Smooth muscle cell (in vitro differentiated cells): Measurements from ENCODE around the gene HIVEP3. TPM values are rescaled to one million over a fixed set of nuclear protein-coding genes. Genes with fewer than 3 reads are reported as not detected.

ENCODE experiments used
- DNase-seq: peaks from one replicate; lab custom pipeline; 2025; ENCODE audit not compliant: unreplicated experiment; lab: John Stamatoyannopoulos, UW
- H2AFZ ChIP-seq: fragments of 200-600 bp; sonication (generic); 2 replicates; pipeline ENCODE4 v1.6.0; 2016; ENCODE audit warnings: antibody characterized with exemption, low read depth, mild to moderate bottlenecking
- H3F3A ChIP-seq: fragments of 200-600 bp; sonication (generic); 2 replicates; pipeline ENCODE4 v1.6.0; 2017; ENCODE audit warnings: antibody characterized with exemption, low read depth
- H3K27ac ChIP-seq: fragments of 200-600 bp; sonication (generic); 2 replicates; pipeline ENCODE4 v1.5.1; 2016; ENCODE audit warnings: low read depth, mild to moderate bottlenecking
- H3K27me3 ChIP-seq: fragments of 200-600 bp; sonication (generic); 2 replicates; pipeline ENCODE4 v1.6.1; 2016; ENCODE audit warnings: low read depth, mild to moderate bottlenecking
- H3K36me3 ChIP-seq: fragments of 200-600 bp; sonication (generic); 2 replicates; pipeline ENCODE4 v1.5.1; 2016; ENCODE audit warnings: low read depth
- H3K4me1 ChIP-seq: fragments of 200-600 bp; sonication (generic); 2 replicates; pipeline ENCODE4 v1.5.1; 2016; ENCODE audit warnings: low read depth
- H3K4me2 ChIP-seq: fragments of 200-600 bp; sonication (generic); 2 replicates; pipeline ENCODE4 v1.6.0; 2016; ENCODE audit warnings: mild to moderate bottlenecking
- H3K4me3 ChIP-seq: fragments of 200-600 bp; sonication (generic); 2 replicates; pipeline ENCODE4 v1.5.1; 2016; ENCODE audit warnings: mild to moderate bottlenecking
- H3K79me2 ChIP-seq: fragments of 200-600 bp; sonication (generic); 2 replicates; pipeline ENCODE4 v1.6.0; 2016; ENCODE audit warnings: low read depth, mild to moderate bottlenecking
- H3K9ac ChIP-seq: fragments of 200-600 bp; sonication (generic); 2 replicates; pipeline ENCODE4 v1.6.0; 2016; ENCODE audit warnings: low read depth
- H3K9me3 ChIP-seq: fragments of 200-600 bp; sonication (generic); replicated peaks from 2 replicates; pipeline ENCODE4 v1.5.1; 2016; ENCODE audit warnings: low read depth
- H4K20me1 ChIP-seq: fragments of 200-600 bp; sonication (generic); 2 replicates; pipeline ENCODE4 v1.6.0; 2016; ENCODE audit warnings: low read depth
- CTCF ChIP-seq: fragments of 200-600 bp; sonication (generic); IDR thresholded peaks from 2 replicates; pipeline ENCODE4 v1.5.1; 2017; ENCODE audit warnings: borderline replicate concordance, mild to moderate bottlenecking, antibody characterized with exemption; ENCODE audit not compliant: insufficient read depth, poor library complexity, severe bottlenecking
- WGBS: methylation state at CpG from one replicate; pipeline ENCODE4 v1.1.7; 2016; ENCODE audit warnings: low lambda C conversion rate; 5-methylcytosine and 5-hydroxymethylcytosine counted together
- polyA plus RNA-seq: library from polyadenylated mRNA; unstranded; fragments of >200 nt; fragmentation: Nextera tagmentation; extraction: Ambion mirVana; gene quantifications from 2 replicates; pipeline ENCODE4 v1.2.1, GENCODE V29; 2016
- total RNA-seq: library from RNA; depleted of rRNA; stranded (reverse); fragments of >200 nt; gene quantifications from 2 replicates; pipeline ENCODE4 v1.2.3, GENCODE V29; 2014

The HIVEP3 gene
- total and polyA plus RNA-seq, 2 experiments from 2014 or later = 2.1 to 6.4 TPM

DNA sequence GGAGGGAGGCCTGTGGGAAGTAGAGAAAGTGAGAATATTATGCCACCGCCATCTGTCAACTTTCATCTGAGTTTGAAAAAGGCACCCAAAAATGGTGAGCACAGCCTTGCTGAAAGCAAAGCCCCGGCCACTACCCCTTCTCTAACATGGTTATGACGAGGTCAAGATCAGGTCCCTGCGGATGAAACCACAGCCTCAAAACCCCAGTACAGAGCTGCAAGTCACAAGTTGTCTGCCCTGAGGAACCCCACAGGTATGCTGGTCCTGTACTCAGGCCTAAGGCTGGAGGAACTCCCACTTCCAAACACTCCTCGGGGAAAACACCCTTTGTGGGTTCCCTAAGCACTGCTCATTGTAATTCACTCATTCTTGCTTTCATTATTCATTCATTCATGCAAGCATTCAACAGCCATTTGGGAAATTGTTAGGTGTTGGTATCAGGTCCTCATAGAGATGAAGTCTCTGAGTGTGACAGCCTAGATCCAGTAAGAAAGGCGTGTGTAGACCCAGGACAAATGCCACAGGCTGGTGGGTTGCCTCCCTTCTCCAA lies 217.7 kb downstream of the HIVEP3 start:
- H3K36me3 ChIP-seq = no peaks in the 10 kb centered on the region
- H4K20me1 ChIP-seq = no peaks in the 10 kb centered on the region
- no peaks in the 10 kb centered on the region for H3F3A ChIP-seq
- no peaks in the 10 kb centered on the region for H3K79me2 ChIP-seq
- DNase-seq = no peak
- H3K27ac ChIP-seq = no peak overlapping the region
- 83% methylated on average over 6 of the region's 6 CpGs for WGBS
- H2AFZ ChIP-seq = no peak overlapping the region
- H3K4me1 ChIP-seq = no peaks in the 10 kb centered on the region
- no peaks in the 10 kb centered on the region for H3K9me3 ChIP-seq
- no peak overlapping the region for H3K4me2 ChIP-seq
- no peak overlapping the region for H3K4me3 ChIP-seq
- H3K9ac ChIP-seq = no peak overlapping the region
- TF ChIP-seq CTCF = no peak
- H3K27me3 ChIP-seq = no peaks in the 10 kb centered on the region

DNA sequence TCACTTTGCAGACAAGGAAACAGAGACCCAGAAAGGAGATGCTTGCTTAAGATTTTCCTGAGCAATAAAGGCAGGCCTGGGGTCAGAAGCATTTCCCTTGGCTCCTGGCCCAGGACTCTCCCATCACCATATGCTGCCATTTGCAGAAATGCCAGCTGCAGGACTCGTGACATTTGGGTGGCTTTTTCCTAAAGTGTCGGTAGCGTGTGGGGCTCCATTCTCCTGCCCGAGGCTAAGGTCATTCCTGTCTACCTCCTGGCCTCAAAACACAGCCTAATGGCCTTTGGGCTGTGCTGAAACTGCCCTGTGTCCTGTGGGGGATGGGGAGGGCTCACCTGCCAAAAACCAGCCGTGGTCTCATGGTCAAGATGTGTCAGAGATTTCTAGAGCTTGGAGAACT lies 218.1 kb downstream of the HIVEP3 start:
- DNase-seq = no peak
- Histone ChIP-seq H4K20me1 (no peaks in the 10 kb centered on the region), H3F3A (no peaks in the 10 kb centered on the region), H3K9me3 (no peaks in the 10 kb centered on the region), H2AFZ (no peak overlapping the region), H3K9ac (no peak overlapping the region), H3K4me1 (no peaks in the 10 kb centered on the region), H3K27ac (no peak overlapping the region), H3K4me3 (no peak overlapping the region), H3K36me3 (no peaks in the 10 kb centered on the region), H3K4me2 (no peak overlapping the region), H3K79me2 (no peaks in the 10 kb centered on the region), H3K27me3 (no peaks in the 10 kb centered on the region)
- 88% methylated on average over 5 of the region's 5 CpGs for WGBS
- no peak for TF ChIP-seq CTCF

DNA sequence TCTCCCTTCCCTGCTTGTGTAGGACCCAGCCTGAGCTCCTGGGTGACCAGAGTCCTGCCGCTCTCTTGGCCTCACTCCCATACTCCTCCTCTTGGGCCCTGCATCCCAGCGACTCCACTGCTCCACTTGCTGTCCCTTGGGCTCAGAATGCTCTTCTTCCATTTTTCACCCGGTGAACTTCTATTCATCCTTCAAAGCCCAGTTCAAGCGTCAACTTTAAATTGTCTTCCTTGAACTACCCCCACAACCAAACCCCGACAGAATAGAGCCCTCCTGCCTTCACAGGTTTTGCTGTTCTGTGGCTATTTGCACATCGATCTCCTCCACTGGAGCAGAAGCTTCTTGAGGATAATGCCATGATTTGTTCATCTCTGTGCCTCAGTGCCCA lies 218.9 kb downstream of the HIVEP3 start:
- H3K9ac ChIP-seq = no peak overlapping the region
- no peak for DNase-seq
- H4K20me1 ChIP-seq = no peaks in the 10 kb centered on the region
- H3K4me3 ChIP-seq = no peak overlapping the region
- H3K27me3 ChIP-seq = no peaks in the 10 kb centered on the region
- H3F3A ChIP-seq = no peaks in the 10 kb centered on the region
- H3K4me1 ChIP-seq = no peaks in the 10 kb centered on the region
- no peak overlapping the region for H3K4me2 ChIP-seq
- no peak overlapping the region for H3K27ac ChIP-seq
- no peak overlapping the region for H2AFZ ChIP-seq
- no peaks in the 10 kb centered on the region for H3K36me3 ChIP-seq
- H3K9me3 ChIP-seq = no peaks in the 10 kb centered on the region
- WGBS = 98% methylated on average over 6 of the region's 6 CpGs
- TF ChIP-seq CTCF = no peak
- no peaks in the 10 kb centered on the region for H3K79me2 ChIP-seq
